ENCODE measurements around the gene SYTL5.

Gene SYTL5

DNA sequence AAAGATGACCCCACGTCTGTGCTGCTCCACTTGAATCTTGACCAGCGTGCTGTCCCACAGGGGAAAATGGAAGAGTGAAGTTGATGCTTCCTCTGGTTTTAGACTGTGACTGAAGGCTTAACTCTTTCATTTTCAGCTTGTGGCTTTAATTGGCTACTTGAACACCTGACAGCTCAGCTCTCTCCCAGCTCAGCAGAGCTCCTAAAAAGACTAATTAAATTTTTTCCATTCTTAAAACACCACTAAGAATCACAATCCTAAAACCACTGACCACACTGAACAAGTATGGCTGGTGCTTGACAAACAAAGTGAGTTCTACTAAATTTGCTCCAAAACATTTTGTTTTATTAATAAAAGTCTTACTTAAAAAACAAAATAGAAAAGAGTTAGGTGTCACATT, 142.7 kb downstream of the SYTL5 start:
- no peak for DNase-seq (ENCODE audit: low read depth)

DNA sequence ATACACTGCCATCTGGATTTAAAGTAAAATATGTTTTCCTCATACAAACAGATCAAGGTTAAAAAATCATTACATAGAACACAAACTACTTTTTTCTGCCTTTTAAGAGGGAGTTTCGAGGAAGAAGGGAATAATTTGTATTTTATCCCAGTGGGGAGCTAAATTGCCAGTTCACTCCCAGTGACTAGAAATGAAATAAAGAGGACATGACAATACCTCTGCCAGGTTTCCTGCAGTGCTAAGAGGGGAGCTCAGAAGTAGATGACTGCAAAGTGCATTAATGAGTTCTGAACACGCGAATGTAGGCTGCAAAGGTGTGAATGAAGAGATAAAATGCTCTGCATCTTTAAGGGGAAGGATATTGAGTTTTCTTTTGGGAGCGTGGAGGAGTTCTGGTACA, 144.6 kb downstream of the SYTL5 start:
- no peak for DNase-seq (ENCODE audit: low read depth)

DNA sequence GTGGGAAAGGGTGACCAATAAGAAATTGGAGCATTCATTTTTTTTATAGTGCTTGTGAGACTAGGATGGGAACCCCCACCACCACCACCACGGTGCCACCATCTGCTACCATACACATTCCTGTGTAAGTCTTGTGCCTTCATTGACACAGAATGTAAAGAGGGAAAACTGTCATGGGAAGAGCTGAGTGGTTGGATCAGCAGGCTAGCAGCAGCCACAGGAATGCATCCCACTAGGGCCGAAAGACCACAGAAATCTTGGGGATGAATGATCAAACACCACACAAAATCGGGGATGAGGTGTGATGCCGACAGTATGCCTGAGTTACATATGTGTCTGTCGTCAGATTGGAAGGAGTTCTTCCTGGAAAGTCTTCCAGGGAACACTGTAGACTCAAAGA, 145.1 kb downstream of the SYTL5 start:
- no peak for DNase-seq (ENCODE audit: low read depth)

DNA sequence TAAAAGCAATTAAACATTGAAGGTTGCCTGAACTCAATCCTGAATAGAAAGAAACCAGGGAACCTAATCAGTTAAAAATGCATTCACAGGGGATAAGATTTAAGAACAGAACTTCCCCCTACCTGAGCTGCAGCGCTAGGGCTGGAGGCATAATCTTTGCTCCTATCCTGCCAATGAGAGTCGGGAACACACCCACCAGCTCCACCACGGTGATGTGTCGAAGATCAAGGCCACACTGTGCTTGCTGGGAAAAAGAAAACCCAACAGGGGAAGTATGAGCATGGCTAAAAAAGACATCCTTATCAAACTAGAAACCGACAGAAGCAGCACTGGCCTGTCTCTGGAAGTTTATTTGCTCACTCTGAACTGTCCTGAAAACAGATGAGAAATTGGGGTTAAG, 148.0 kb downstream of the SYTL5 start:
- DNase-seq (ENCODE audit: low read depth), result no peak

DNA sequence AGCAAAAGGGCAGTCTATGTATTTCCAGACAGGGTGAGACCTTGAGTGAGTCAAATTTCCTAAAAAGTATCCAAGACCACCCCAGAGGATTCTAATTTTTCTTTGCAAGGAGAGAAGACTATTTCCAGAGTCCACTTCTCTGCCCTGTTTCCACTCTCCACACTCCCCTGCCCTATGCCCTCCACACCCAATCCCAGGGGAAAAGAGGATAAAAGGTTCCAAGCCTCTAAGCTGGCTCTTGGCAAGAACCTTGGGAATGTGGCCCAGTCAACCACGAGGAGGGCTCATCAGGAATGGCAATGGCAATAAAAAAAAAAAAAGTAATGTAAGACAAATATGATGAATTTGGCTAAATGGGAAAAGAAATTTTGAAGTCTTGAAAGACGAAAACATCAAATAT, 148.5 kb downstream of the SYTL5 start:
- no peak for DNase-seq (ENCODE audit: low read depth)

DNA sequence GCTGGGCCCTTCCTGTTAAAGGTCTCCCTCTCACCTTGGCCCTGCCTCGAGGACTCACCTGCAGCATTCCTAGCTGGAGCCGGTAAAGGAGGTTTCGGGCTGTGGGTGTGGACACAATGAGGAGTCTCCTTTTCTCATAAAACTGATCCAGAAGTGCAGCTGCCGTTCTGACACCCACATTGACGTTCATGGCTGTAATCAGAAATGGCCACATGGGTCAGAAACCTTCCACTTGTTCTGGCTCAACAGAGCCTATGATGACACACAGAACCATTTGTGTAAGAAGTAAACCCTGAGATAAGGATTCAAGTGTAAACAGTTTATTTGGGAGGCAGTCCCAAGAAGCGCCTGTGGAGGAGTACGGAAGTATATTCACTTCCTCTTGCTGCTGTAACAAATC, 150.5 kb downstream of the SYTL5 start:
- DNase-seq (ENCODE audit: low read depth), result no peak

DNA sequence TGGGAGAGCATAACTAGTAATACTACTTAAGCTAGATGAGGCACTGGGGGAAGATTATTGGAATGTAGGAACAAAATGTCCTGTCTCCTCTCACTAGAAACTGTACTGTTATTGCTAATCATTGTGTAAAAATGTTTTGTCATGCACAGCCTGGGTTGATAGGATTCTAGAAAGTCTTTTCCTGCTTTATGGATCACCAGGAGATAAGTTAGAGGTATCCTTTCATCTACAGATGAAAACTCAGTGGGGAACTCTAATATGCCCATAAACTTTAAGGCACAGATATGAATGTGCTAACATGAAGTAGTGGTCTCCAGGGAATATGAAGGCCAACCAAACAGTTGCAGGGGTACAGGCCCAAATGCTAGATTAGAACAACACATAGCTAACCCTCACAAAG, 156.8 kb downstream of the SYTL5 start:
- no peak for DNase-seq (ENCODE audit: low read depth)

DNA sequence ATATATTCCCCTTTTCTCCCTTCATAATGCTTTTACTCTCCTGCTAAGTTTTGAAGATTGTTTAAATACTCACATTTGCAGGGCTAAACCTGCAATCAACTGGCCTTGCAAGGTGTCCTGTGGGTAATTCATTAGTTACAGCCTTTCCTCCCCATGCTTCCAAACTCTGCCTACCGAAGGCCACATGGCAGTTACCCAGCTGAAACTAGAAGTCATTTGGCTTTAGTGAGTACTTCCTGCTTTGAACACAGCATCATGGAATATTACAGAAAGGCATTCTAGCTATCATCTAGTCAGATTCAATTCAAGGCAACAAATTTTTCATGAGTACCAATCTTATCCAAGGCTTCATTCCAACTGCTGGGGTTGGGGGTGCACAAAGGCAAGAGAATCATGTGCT, 158.7 kb downstream of the SYTL5 start:
- no peak for DNase-seq (ENCODE audit: low read depth)

DNA sequence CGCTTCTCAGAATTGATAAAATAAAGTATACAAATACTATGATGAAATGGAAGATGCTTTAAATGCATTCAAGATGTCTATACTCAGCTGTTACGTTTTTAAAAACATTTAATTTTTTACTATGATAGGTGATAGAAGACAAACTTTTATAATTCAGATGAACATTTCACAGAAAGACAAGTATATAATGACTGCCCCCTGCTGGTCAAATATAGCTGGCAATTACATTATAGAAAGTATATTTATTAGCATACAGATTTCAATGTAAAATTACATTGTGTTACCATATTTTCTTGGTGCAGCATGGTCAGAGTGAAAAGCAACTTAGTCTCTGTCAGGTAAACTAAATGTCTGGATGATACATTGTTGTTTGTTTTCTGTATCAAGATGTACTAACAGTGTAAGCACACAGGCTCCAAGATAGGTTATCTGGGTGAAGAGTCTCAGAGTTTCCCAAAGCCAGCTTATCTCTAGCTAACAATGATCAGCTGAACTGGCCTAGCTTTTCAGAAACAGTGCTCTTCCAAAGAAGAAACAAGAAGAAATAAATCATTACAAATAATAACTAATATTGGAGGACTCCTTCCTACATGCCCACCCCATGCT, 160.2 kb downstream of the SYTL5 start:
- peak; percentile 2 for DNase-seq (ENCODE audit: low read depth)

DNA sequence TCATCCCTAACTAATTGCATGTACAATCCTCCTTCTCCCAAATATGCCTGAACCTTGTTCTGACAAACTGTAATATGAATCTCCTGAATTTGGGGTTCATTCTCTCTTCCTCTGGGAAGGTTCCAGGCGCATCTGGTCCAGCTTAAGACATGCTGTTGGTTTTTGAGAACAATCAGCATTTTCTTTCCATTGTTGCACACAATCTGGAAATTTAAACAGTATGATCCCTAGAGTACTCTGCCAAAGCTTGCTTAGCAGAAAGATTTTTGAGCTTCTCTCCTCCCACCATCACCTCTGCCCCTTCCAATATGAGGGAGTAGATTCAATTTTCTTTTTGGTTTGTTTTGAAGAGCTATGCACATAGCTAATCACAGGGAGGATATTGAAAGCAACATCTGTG, 164.2 kb downstream of the SYTL5 start:
- no peak for DNase-seq (ENCODE audit: low read depth)

DNA sequence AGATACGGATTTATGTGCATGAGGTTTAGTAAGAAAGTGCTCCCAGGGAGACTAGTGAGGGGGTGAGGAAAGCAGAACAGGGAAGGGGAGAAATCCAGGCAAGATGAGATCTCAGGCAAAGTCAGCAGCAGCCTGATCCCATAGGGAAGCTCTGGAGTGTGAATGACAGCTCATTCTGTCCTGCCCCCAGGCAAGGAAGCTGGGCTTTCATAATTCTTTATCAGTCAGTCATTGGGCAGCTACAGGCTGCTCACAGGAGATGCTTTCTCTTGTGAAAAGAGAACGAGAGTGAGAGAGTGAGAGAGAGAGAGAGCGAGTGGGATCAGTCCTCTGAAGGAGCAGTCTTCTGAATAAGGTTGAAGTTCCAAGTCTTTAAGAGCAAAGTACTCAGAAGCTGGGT, 166.2 kb downstream of the SYTL5 start:
- no peak for DNase-seq (ENCODE audit: low read depth)

DNA sequence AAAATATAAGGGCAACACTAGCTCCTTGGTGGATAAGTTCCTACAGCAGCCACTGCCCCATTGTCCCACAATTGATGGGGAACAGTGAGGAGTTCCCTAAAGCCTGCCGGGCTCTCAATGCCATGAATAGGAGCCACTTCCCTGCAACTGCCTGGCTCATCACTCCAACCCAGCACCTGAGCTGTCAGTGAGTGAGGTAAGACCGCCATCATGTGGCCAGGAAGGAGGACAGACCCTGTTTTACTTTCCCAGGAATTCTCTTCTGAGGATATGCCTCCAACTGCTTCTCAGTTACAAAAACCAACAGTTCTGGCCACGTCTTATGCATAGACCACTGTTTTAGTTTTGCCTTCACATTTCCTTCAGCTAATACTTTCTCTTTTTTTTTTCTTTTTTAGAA, 168.8 kb downstream of the SYTL5 start:
- DNase-seq (ENCODE audit: low read depth), result no peak

DNA sequence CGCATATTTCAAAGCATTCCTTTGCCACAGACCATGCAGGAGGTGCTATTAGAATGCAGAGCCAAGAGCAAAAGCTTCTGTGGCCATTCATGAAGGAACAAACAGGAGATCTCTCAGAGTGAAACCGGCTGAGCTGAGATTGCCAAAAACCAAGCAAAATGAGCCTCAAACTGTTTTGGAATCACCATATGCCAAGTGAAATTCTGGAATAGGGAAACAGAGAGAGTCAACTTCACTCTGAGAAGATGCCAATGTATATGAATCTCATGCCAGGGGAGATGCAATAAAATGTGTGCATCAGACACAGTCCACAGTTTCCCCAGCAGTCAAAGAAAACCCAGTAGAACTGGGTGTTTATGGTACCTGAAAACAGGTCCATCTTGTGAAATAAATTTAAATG, 172.0 kb downstream of the SYTL5 start:
- no peak for DNase-seq (ENCODE audit: low read depth)

Data from stimulated activated CD4-positive, alpha-beta T cell treated with anti-CD3 and anti-CD28 coated beads, Interleukin-2, amount 100 ng/mL, for 4 hours (primary cell).